ENCODE results near the gene SPDYE6.
"Not testable (repeated sequence)": the region's sequence is repeated elsewhere in the genome, so short reads cannot be mapped to it uniquely, and the experiment has no call there.

The SPDYE6 gene

DNA sequence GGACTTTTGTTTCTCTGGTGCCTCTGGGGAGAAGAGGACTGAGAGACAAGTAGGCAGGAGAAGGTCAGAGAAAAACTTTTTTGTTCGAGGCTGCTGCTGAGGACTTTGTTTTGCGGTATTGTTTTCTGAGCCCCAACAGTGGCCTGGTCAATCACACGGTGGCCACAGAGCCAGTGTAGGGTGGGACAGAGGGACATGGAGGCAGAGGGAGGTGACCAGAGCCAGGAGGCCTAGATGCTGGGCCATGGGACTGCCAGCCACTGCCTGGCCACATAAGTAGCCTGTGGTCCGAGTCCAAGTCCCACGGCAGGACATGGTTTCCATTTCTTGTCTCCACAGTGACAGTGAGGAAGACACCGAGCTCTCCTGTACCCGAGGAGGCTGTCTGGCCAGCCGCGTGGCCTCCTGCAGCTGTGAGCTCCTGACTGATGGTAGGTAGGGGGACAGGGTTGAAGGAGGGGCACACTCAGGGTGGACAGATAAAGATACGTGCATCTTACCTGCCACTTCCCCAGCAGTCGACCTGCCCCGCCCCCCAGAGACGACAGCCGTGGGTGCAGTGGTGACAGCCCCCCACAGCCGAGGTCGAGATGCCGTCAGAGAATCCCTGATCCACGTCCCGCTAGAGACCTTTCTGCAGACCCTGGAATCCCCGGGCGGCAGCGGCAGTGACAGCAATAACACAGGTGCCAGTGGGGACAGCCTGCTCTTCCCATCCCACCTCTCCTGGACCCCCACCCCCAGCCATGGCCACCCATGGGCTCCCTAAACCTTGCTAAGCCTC is 42.1 kb downstream of the SPDYE6 start:
- FAIRE-seq, result no peak

DNA sequence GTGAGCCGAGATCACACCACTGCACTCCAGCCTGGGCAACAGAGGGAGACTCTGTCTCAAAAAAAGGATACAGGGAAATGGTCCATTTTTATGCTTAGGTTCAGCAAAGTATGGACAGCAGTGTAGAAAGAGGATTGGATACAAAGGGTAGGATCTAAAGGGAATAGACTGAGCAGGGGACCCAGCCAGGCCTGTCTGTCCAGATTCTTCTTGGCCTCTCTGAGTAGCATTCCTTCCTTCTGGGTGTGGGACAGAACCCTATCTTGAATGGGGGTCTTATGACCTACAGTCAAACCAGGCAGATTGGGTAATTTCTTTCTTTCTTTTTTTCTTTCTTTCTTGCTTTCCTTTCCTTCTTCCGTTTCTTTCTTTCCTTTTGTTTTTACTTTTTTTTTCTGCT is 43.9 kb downstream of the SPDYE6 start:
- no peak for FAIRE-seq

DNA sequence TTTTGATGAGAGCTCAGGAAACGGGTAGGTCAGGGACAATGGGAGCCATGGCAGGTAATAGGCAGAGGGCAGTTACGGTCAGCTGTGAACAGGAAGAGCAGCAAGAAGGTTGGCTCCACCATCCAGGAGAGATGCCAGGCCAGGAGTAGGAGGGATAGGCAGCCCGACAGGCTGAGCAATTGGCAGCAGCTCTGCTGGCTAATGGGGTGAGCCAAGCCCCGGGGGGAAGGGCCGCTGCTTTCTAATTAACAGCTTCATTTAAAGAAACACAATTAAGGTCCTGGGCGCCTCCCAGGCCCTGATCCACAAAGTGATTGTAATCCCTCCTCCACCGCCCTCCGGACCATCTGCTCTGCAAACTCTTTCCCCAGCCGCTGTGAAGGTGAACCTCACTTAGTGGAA is 45.8 kb downstream of the SPDYE6 start:
- no peak for FAIRE-seq

DNA sequence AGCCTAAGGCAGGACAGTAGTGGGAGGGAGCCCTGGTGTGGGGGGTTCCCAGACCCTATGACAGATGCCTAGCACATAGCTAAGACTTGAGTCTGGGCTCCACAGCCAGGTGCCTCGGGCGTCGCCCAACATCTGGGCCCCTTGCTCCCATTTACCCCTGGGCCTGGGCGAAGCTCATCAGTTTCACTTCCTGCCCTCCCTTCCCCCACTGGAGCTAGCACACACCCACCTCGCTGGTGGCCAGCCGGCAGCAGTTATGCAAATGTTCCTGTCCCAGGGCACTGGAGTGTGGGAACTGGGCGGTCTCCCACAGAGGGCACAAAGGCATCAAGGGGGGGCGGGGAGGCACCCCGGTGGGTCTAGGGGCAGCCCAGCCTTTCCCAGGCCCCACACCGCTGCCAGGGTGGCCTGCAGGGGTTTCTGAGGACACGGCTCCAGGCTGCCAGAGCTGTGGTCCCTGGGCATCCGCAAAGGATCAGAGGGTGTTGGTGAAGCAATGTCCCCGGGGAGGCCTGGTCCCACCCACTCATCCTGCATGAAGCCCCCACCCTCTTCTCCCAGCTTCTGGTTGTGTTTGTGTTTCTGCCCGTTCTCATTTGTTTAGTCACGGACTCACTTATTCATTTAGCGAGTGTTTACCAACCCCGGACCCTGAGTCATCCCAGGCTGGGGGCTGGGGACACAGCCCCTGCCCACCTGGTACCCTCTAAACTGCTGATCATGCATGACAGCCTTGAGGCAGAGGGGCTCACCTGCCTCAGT is 49.1 kb downstream of the SPDYE6 start:
- FAIRE-seq, result no peak

DNA sequence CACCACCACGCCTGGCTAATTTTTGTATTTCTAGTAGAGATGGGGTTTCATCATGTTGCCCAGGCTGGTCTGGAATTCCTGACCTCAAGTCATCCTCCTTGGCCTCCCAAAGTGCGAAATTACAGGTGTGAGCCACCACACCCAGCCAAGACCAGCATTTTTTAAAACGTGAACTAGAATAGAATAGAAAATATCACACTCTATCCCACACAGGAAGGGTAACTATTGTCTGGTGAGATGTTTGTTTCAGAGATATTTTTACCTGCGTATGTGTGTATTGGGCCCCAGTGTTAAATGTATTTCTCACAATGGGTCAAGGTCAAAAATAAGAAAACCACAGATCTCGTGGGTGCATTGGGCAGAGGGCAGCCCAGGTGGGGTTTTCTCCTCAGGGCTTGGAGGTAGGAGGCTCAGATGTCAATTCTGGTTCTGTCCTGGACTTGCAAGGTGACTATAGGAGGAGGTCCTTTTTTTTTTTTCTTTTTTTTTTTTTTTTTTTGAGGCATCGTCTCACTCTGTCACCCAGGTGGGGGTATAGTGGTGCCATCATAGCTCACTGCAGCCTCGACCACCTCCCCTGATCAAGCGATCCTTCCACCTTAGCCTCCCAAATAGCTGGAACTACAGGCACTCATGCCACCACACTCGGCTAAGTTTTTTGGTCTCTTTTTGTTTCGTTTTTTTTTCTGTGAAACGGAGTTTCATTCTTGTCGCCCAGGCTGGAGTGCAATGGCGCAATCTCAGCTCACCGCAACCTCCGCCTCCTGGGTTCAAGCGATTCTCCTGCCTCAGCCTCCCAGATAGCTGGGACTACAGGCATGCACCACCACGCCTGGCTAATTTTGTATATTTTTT is 50.6 kb downstream of the SPDYE6 start:
- no peak for FAIRE-seq

DNA sequence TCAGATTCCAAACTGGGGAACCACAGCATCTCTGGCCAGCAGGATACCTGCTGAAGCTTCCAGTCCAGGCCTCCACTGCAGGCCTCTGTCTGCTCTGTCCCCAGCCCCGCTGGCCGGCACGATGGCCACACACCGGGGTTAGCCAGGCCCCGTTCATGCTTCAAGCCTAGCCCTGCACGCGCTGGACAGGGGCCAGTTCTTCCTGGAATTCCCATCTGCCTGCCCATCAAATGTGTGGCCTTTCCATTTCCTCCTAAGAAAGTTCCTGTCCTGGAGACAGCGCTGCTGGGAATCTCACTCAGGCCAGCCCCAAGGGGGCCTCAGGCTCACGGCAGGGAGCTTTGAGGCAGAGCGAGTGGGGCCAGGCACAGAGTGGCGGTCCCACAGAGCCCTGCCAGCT is 51.6 kb downstream of the SPDYE6 start:
- no peak for FAIRE-seq

DNA sequence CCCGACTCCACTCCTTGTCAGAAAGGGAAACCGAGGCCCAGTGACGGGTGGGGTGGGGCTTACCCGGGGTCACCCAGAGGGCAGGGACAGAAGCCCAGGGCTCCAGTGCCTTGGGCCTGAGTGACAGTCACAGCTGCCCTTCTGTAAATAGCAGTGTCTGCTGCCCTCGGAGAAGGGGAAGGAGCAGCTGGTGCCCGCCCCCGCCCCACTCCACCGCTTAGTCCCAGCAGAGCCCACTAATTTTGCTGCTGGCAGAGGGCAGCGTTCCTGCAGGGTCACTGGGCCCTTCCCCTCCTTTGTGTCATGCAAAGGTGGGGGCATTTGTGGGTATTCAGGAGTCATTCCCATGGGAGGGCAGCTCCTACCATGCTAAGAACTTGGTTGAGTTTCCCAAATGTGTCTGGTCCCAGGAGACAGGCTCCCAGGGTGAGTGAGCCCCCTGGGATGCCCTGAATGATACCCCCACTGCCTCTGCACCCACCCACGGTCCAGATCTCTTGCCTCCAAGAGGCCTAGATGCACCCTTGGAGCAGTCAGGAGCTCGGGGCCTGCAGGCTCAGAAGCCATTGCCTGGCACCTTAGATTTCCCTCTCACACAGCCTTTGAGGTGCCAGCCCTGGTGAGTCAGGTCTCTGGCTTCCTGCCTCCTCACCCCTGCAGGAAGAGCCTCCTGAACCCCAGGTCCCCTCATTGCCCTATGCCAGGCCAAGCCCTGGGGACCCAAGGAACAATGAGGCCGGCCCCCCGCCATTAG is 52.4 kb downstream of the SPDYE6 start:
- FAIRE-seq, result no peak

DNA sequence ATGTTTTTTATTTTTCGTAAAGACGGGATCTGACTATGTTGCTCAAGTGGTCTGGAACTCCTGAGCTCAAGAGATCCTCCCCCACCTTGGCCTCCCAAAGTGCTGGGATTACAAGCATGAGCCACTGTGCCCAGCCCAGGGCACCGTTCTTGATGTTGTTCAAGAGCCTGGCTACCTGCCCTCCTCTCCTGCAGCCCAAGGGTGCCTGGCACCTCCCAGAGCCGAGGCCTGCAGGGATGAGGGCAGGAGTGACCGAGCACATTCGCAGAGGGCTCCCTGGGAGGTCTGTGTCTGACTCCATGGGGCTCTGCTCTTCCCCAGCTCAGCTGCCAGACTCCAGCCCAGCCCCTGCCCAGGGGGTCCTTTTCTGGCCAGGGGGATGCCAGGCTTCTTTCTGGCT is 54.2 kb downstream of the SPDYE6 start:
- no peak for FAIRE-seq

DNA sequence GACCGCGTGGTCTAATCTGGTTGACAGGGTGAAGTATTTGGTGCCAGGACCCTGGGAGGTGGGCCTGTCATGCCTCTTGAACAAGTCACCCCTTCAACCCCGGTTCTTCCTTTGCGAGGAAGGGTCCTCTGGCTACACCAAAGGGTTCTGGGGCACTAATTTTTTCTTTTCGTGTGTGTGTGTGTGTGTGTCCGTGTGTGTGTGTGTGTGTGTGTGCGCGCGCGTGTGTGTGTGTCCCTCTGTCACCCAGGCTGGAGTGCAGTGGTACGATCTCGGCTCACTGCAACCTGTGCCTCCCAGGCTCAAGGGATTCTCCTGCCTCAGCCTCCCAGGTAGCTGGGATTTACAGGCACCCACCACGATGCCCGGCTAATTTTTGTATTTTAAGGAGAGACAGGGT is 54.9 kb downstream of the SPDYE6 start:
- FAIRE-seq, result not testable (repeated sequence)

DNA sequence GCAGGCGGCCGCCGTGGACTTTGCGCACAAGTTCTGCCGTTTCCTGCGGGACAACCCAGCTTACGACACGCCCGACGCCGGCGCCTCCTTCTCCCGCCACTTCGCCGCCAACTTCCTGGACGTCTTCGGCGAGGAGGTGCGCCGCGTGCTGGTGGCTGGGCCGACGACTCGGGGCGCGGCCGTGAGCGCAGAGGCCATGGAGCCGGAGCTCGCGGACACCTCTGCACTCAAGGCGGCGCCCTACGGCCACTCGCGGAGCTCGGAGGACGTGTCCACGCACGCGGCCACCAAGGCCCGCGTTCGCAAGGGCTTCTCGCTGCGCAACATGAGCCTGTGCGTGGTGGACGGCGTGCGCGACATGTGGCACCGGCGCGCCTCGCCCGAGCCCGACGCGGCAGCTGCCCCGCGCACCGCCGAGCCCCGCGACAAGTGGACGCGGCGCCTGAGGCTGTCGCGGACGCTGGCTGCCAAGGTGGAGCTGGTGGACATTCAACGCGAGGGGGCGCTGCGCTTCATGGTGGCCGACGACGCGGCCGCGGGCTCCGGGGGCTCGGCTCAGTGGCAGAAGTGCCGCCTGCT is 55.5 kb downstream of the SPDYE6 start:
- no peak for FAIRE-seq

DNA sequence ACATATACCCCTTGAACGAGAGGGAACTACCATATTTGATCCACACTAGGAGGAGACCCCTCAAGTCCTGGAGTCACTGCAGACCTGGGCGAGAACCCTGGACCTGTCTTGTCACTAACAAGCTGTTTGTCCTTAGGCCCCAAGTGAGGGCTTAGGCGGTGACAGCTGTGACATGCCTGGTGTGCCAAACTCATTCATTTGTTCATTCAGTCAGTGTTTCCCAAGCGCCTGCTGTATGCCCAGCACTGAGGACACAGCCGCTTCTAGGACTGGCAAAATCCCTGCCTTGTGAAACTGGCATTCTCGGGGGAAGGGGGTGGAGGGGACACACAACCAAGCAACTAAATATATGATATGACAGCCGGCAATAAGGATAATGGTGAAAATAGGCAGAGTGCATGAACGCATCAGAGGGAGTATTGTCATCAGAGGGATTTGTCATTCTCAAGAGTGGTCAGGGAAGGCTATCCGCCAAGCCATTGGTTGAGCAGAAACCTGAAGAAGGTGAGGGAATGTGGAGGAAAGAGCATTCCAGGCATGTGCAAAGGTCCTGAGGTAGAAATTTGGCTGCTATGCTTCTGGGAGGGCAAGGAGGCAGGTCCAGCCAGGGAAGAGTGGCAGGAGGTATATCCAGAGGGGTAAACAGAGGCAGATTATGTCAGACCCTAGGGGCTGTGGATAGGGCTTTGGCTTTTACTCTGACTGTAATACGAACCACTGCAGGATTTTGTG is 58.6 kb downstream of the SPDYE6 start:
- FAIRE-seq, result no peak

DNA sequence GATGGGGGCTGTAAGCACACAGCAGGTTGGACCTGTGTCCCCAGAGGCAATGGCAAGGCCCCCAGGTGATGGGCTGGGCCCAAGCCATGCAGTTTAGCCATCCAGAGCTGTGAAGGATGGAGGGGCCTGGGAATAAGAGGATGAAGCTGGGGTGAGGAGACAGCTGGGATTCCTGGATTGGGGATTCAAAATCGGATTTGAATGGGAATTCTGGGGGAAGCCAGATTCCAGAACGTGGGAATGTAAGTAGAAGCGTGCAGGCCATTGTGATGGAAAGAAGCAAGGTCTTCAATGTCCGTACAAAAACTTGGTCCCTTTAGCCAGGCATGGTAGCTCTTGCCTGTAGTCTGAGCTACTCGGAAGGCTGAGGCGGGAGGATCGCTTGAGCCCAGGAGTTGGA is 59.7 kb downstream of the SPDYE6 start:
- no peak for FAIRE-seq

DNA sequence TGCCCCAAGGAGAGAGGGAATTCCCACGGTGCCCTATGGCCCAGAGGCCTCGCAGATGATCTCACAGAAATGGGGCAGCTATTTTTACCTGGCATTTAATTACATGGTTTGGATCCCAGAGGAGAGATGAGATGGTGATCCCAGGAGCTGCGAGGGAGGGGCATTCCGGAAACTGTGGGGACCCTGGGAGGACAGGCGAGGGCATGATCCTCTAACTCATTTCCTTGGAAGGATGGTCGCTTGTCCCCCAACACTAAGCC is 60.1 kb downstream of the SPDYE6 start:
- no peak for FAIRE-seq

All from TTC549 (cell line).